RWPE2 (cell line): ENCODE data around the gene KRT8.

Experiments
- ATAC-seq: fragments of 200-7000 bp; cut with Tn5 transposase; 3 replicates; pipeline ENCODE4 v1.9.1; 2021; ENCODE audit warnings: low read depth
- DNase-seq: peaks from one replicate; pipeline ENCODE4 v3.0.0-alpha.2; 2020; ENCODE audit warnings: low spot score
- H3K27ac ChIP-seq: fragments of 450-650 bp; 2 replicates; pipeline ENCODE4 v1.5.1; 2017; ENCODE audit warnings: mild to moderate bottlenecking; ENCODE audit not compliant: poor library complexity, severe bottlenecking
- H3K27me3 ChIP-seq: fragments of 250-450 bp; sonication (Bioruptor Pico); 2 replicates; pipeline ENCODE4 v1.5.1; 2021; ENCODE audit warnings: mild to moderate bottlenecking, moderate library complexity; ENCODE audit not compliant: insufficient read depth, poor library complexity, severe bottlenecking
- H3K36me3 ChIP-seq: fragments of 250-450 bp; sonication (Bioruptor Pico); 2 replicates; pipeline ENCODE4 v1.5.1; 2020; ENCODE audit warnings: low read depth, mild to moderate bottlenecking, moderate library complexity
- H3K4me1 ChIP-seq: fragments of 250-450 bp; sonication (Bioruptor Pico); 2 replicates; pipeline ENCODE4 v1.5.1; 2021; ENCODE audit warnings: mild to moderate bottlenecking, moderate library complexity; ENCODE audit not compliant: insufficient read depth, poor library complexity, severe bottlenecking
- H3K4me3 ChIP-seq: fragments of 250-450 bp; sonication (Bioruptor Pico); 2 replicates; pipeline ENCODE4 v1.5.1; 2021; ENCODE audit warnings: mild to moderate bottlenecking, moderate library complexity; ENCODE audit not compliant: severe bottlenecking
- H3K9me3 ChIP-seq: fragments of 250-450 bp; sonication (Bioruptor Pico); 2 replicates; pipeline ENCODE4 v1.5.1; 2021; ENCODE audit warnings: mild to moderate bottlenecking, moderate library complexity; ENCODE audit not compliant: severe bottlenecking
- CTCF ChIP-seq: fragments of 450-650 bp; IDR thresholded peaks from one replicate; pipeline ENCODE4 v1.5.1; 2017; ENCODE audit warnings: mild to moderate bottlenecking, moderate library complexity; ENCODE audit not compliant: poor library complexity, severe bottlenecking

The KRT8 gene

DNA sequence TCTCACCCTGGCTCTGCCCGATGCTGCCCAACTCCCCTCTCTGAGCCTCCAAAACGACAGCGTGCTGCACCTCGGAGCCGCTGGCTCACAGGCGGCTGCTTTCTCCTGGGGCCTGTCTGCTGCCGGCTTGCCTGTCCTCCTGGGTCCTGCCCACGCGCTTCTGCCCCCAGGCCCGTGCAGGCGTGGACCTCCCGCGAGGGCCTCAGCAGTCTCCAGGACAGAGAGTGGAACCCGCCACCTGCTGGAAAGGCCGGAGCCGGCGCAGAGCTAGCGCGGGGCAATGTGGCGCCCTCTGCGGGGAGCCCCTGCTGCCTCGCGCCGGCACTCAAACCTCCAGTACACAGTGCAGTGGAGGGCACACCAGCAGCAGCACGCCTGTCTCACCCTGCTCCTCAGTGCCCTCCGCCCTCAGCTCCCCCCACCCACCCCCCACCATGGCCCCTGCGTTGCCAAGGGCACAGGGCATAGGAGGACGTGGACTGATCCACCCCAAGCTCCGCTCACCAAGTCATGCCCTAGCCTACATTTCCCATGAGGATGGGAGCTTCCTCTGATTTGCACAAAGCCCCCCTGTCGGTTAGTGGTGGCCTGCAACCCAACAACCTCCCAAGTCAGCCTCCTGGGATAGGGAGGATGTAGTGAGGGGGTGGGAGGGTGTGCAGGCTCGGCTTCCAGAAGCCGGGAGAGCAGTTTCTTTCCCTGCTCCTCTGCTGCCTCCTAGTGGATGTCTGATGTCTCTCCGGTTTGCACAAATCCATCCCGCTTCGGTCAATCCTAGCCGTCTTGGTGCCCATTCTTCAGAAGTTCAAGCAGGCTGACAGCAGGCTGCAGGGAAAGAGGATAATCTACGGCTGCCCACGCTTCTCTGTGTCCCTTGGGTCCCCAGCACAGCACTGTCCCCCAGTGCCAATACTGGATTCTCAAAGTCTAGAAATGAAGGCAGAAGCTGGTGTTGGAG lies 25.2 kb downstream of the KRT8 start:
- TF ChIP-seq CTCF = peak; percentile 97
- Histone ChIP-seq H3K4me1 (peaks cover 29% of the 10 kb centered on the region), H3K36me3 (no peaks in the 10 kb centered on the region), H3K4me3 (no peak overlapping the region), H3K27me3 (no peaks in the 10 kb centered on the region), H3K9me3 (no peaks in the 10 kb centered on the region), H3K27ac (peak overlapping the region; percentile 27)
- DNase-seq = peak; percentile 80
- peak; percentile 72 for ATAC-seq

- DNase-seq (no peak), ATAC-seq (no peak)
- no peak overlapping the region for H3K4me3 ChIP-seq
- peaks cover 35% of the 10 kb centered on the region for H3K4me1 ChIP-seq
- no peaks in the 10 kb centered on the region for H3K9me3 ChIP-seq
- no peaks in the 10 kb centered on the region for H3K36me3 ChIP-seq
- H3K27ac ChIP-seq = peak overlapping the region; percentile 27
- no peaks in the 10 kb centered on the region for H3K27me3 ChIP-seq
- no peak for TF ChIP-seq CTCF
Measured at GRCh38 chr12:52878507-52879393, 26.1 kb downstream of the KRT8 start.

DNA sequence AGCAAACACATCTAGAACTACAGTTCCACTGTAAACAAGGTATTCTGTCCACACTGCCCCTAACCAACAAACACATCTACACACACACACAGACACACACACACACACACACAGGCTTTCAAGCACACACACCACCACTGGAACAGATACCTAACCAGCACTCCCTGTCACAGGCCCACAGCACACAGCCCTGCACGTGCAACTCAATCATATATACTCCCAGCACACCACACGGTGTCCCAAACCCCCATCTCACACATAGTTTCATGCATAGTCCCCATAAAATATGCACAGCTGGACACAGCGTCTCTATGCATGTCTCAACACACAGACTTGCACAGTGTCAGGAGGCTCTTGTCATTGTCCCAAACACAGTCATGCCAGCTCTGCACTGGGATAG lies 27.6 kb downstream of the KRT8 start:
- H3K27me3 ChIP-seq = no peaks in the 10 kb centered on the region
- no peak for TF ChIP-seq CTCF
- H3K4me1 ChIP-seq = peaks cover 40% of the 10 kb centered on the region
- H3K36me3 ChIP-seq = no peaks in the 10 kb centered on the region
- no peaks in the 10 kb centered on the region for H3K9me3 ChIP-seq
- DNase-seq (no peak), ATAC-seq (no peak)
- H3K4me3 ChIP-seq = no peak overlapping the region
- H3K27ac ChIP-seq = peak overlapping the region; percentile 27

GRCh38 chr12:52876372-52876771 lies 28.5 kb downstream of the KRT8 start:
- peaks cover 48% of the 10 kb centered on the region for H3K4me1 ChIP-seq
- H3K27me3 ChIP-seq = no peaks in the 10 kb centered on the region
- H3K4me3 ChIP-seq = no peak overlapping the region
- H3K36me3 ChIP-seq = no peaks in the 10 kb centered on the region
- TF ChIP-seq CTCF = no peak
- ATAC-seq (peak; percentile 66), DNase-seq (peak; percentile 92)
- peak overlapping the region; percentile 27 for H3K27ac ChIP-seq
- H3K9me3 ChIP-seq = no peaks in the 10 kb centered on the region
